NB4 (cell line): ENCODE data around the gene MBD4.

Experiments
- DNase-seq: peaks from one replicate; pipeline ENCODE4 v3.0.0; 2010; ENCODE audit warnings: low read depth
- H3K4me3 ChIP-seq: one replicate; pipeline ENCODE4 v1.5.1; 2011; ENCODE audit warnings: mild to moderate bottlenecking, low read depth, low read length, moderate library complexity
- CTCF ChIP-seq: IDR thresholded peaks from one replicate; pipeline ENCODE4 v1.5.1; 2012; ENCODE audit warnings: low read depth, low read length
- MAX ChIP-seq: IDR thresholded peaks from 2 replicates; pipeline ENCODE4 v1.6.1; 2011; ENCODE audit warnings: low read depth, low read length
- MYC ChIP-seq: IDR thresholded peaks from 2 replicates; pipeline ENCODE4 v1.6.1; 2011; ENCODE audit warnings: low read depth, low read length
- POLR2A ChIP-seq: IDR thresholded peaks from 2 replicates; pipeline ENCODE4 v1.6.1; 2011; ENCODE audit warnings: mild to moderate bottlenecking; ENCODE audit not compliant: insufficient read length; ENCODE audit errors: extremely low read depth

MBD4 gene

GRCh38 chr3:129460572-129460971 is 20.8 kb upstream of the MBD4 start:
- TF ChIP-seq POLR2A (no peak), MAX (no peak), MYC (no peak), CTCF (no peak)
- DNase-seq = no peak
- no peak overlapping the region for H3K4me3 ChIP-seq

GRCh38 chr3:129460155-129460554 is 20.4 kb upstream of the MBD4 start:
- DNase-seq = no peak
- TF ChIP-seq POLR2A = no peak
- no peak for TF ChIP-seq MYC
- no peak for TF ChIP-seq CTCF
- no peak for TF ChIP-seq MAX
- no peak overlapping the region for H3K4me3 ChIP-seq

DNA sequence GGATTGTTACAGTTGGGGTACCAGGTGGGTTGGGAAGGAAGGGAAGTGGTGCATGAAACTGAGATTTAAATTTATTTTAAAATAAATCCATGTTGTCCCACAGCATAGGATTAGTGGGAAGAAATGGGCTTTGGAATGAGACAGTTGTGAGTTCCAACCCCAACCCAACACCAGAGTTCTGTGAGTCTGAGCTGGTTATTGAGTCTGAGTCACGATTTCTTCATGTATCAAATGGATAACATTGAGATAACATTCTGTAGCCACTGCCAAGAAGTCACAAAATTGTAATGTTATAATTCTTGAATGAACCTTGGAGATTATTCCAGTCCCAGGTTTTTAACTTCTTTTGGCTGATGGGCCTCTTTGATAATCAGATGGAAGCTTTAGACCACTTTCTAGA is 14.0 kb upstream of the MBD4 start:
- DNase-seq = no peak
- no peak for TF ChIP-seq CTCF
- TF ChIP-seq POLR2A = no peak
- TF ChIP-seq MAX = no peak
- TF ChIP-seq MYC = no peak

DNA sequence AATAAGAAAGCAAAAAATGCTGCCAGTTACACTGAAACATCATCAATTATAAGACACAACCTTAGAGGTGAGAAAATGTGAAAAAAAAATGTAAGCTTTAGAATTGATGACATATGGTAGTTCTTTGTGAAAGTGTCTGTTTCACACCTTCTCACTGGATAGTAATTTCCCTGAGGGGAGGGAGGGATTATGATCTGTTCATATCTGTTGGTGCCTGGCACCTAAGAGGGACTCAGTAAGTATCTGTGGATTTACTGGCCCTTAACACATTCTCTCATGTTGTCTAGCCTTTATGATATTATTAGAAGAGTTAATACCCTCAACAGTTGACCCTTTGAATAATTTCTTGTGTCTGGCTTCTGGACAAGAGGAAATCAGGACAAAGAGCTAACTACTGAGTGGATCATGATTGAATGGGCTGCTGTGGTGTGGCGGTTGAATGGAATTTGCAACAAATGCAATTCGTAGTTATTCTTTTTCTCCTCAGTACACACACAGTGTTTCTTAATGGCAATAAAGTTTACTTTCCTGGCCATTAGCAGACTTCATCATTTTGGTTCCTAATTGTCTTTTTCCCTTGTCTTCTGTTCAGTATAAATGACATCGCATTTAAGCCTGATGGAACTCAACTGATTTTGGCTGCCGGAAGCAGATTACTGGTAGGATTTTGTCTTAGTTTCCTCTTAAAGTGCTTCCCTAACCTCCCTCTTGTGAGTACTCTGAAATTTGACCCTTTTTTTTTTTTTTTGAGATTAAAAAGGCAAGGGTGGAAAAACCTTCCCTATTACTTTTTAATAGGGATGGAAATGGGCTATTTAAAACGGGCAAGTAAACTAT is 9.7 kb upstream of the MBD4 start:
- no peak for DNase-seq
- TF ChIP-seq MAX (no peak), POLR2A (no peak), MYC (no peak), CTCF (no peak)
- H3K4me3 ChIP-seq = no peak overlapping the region

More for the DNA sequence above, 14.0 kb upstream of the MBD4 start:
- no peak overlapping the region for H3K4me3 ChIP-seq

DNA sequence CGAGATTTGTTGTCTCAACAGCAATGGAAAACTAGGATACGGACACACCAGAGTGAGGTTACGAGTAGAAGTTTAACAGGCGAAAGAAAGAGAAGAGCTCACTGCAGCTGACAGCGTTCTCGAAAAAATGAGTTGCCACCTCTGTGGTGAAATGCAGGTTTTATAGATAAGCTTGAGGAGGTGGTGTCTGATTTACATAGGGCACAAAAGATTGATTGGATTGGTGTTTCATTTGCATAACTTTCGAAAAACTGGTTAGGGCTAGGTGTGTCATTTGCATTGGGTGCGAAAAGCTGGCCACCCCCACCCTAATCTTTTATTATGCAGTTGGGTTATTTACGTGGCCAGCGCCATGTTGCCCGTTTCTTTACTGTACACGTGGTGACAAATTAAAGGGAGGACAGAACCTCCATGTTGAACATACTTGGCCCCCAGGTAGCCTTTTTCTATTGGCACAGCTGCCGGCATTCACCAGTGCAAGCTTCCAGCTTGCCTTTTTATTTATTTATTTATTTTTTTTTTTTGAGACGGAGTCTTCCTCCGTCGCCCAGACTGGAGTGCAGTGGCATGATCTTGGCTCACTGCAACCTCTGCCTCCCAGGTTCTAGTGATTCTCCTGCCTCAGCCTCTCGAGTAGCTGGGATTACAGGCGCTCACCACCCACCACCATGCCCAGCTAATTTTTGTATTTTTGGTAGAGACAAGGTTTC is 8.6 kb upstream of the MBD4 start:
- no peak overlapping the region for H3K4me3 ChIP-seq

More for the DNA sequence above, 8.6 kb upstream of the MBD4 start:
- TF ChIP-seq CTCF = no peak
- no peak for TF ChIP-seq POLR2A
- no peak for TF ChIP-seq MAX
- no peak for TF ChIP-seq MYC
- DNase-seq = no peak
